Gastrocnemius medialis (tissue), 4 donors: ENCODE results near the gene DMKN.

Experiments used
- CTCF ChIP-seq, 5 experiments: fragments of 450-650 bp in 3 of 5; fragments of 200-600 bp in 2 of 5; sonication (generic) in 2 of 5; IDR thresholded peaks in 4 of 5; conservative IDR thresholded peaks in 1 of 5; 1 replicate in 4 of 5; 2 replicates in 1 of 5; pipeline ENCODE4 v1.5.1; 2016 to 2019; ENCODE audit warnings: antibody characterized with exemption in 5 of 5, mild to moderate bottlenecking in 3 of 5, moderate library complexity in 3 of 5
- POLR2A ChIP-seq, 2 donors: fragments of 450-650 bp; IDR thresholded peaks; one replicate each; pipeline ENCODE4 v1.6.1; 2017; ENCODE audit warnings: antibody characterized with exemption in 2 of 2, mild to moderate bottlenecking in 2 of 2, moderate library complexity in 2 of 2

GRCh38 chr19:35471946-35472345 is 41.5 kb downstream of the DMKN start:
- no peak for TF ChIP-seq CTCF (IDR thresholded peaks at IDR 0.05 in 4 of 5, conservative IDR thresholded peaks at IDR 0.05 in 1 of 5)
- TF ChIP-seq POLR2A (IDR thresholded peaks at IDR 0.05) = no peak
